LNCaP clone FGC (cell line): ENCODE data around the gene TREX2.

ENCODE experiments used
- DNase-seq: peaks from one replicate; pipeline ENCODE4 v3.0.0-alpha.2; 2011; ENCODE audit warnings: low read depth
- H3K4me3 ChIP-seq: 2 replicates; pipeline ENCODE4 v1.5.1; 2011; ENCODE audit warnings: mild to moderate bottlenecking, low read depth, low read length, control low read depth
- TF ChIP-seq, protein P1 (sequence below): IDR thresholded peaks from 2 replicates; pipeline ENCODE4 v1.5.1; 2012; ENCODE audit warnings: mild to moderate bottlenecking; ENCODE audit not compliant: control insufficient read depth, insufficient read depth; ENCODE audit errors: extremely low read depth

The TREX2 gene

DNA sequence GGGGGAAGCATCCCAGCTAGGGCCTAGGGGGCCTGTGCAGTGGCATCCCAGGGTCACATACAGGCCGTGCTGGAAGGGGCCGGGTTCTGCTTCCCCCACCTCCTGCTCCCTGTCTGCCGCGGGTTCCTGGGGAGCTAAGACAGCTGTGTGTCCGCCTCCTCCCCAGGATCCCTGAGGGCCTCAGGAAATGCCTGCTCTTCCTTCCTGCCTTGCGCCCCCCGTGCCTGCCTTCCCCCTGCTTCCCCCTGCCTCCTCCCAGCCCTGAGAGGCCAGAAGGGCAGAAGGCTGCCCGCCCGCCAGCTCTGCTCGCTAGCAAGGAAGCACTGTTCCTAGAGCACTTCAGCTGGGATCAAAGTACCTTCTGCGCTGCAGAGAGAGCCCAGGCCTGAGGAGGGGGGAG is 46.1 kb upstream of the TREX2 start:
- TF ChIP-seq, protein P1, sequence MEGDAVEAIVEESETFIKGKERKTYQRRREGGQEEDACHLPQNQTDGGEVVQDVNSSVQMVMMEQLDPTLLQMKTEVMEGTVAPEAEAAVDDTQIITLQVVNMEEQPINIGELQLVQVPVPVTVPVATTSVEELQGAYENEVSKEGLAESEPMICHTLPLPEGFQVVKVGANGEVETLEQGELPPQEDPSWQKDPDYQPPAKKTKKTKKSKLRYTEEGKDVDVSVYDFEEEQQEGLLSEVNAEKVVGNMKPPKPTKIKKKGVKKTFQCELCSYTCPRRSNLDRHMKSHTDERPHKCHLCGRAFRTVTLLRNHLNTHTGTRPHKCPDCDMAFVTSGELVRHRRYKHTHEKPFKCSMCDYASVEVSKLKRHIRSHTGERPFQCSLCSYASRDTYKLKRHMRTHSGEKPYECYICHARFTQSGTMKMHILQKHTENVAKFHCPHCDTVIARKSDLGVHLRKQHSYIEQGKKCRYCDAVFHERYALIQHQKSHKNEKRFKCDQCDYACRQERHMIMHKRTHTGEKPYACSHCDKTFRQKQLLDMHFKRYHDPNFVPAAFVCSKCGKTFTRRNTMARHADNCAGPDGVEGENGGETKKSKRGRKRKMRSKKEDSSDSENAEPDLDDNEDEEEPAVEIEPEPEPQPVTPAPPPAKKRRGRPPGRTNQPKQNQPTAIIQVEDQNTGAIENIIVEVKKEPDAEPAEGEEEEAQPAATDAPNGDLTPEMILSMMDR: no peak
- H3K4me3 ChIP-seq: no peak overlapping the region
- DNase-seq: no peak

DNA sequence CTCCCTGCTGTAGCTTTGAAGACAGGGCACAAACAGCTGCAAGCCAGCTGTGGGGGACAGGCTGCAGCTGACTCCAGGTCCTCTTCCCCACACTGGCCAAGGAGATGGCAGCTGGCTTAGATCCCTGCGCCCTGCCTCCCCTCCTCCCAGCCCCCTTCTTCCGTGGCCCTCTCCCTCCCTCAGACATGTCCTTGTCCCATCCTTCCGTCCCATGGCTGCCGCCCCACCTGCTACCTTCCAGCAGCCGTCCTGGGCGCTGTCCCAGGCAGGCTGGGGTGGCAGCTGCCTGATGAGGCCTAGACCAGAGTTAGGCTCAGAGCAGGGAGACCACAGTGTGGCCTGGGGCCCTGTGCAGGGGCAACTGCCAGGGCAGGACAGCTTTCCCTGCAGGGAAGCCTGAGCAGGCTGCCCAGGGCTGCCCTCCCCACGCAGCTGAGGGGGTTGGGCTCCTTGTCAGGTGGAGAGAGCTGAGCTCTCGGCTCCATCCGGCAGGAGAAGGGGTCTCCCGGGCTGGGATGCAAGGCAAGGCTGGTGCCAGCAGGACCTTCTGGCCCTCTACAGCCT is 45.6 kb upstream of the TREX2 start:
- H3K4me3 ChIP-seq: no peak overlapping the region
- TF ChIP-seq, protein P1: no peak
- DNase-seq: no peak

DNA sequence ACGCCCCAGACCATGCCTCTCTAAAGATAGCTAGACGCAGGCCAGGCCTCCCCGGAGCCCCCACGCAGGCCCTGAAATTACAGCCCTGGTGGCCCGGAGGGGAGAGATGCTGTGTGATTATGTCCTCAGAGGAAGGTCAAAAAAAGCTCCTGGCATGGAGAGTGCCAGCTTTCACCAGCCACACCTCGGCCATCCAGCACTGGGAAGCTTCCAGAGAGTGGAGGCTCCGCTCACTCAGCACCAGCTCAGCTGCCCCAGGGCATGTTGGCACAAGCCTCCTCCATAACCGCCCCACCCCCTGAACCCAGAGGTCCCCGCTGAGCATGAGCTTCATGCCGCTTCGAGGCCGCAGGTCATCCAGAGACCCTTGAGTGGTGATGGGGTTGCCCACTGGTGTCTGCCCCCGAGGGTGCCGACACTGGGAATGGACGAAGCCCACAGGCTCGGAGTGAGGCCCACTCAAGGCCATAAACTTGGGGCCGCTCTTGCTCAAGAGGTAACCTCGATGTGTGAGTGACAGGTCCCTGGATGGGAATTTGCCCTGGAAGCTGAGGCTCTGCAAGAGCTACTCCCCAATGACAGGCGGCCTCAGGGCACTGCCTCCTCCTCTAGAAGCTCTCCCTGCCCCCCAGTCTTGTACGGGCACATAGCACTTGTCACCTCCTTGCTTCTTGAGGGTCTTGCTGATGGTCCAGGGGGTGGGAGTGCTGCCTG is 44.5 kb upstream of the TREX2 start:
- TF ChIP-seq, protein P1: no peak
- H3K4me3 ChIP-seq: no peak overlapping the region
- no peak for DNase-seq

DNA sequence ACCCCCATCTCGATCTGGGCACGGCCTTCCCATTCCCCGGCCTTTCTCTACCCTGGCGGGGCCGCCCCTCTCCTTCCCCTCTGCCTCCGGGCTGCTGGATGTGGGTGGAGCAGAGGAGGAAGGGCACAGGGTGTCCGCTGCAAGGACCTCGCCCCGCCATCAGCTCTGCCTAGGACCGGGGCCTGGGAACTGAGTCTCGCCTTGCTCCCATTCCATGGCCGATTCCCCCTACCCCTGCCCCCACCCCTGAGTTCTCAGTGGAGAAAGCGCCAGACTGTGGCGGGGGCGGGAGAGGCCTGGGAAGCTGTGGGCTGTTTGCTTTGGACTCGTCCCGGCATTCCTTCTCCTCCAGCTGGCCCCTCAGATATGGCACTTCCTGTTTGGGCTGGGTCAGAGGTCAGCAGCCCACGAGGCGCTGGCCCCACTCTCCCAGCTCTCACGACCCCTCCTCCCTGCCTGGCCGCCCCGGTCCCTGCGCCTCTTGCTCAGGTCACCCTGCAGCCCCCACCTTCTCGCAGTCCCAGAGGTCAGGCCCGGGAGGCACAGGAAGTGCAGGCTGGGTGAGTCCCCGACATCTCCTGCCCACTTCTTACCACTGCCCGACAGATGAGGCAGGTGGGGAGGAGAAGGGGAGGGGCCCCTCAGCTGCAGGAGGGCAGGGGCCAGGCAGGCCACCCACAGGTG is 42.5 kb upstream of the TREX2 start:
- H3K4me3 ChIP-seq: no peak overlapping the region
- TF ChIP-seq, protein P1: no peak
- DNase-seq: no peak

DNA sequence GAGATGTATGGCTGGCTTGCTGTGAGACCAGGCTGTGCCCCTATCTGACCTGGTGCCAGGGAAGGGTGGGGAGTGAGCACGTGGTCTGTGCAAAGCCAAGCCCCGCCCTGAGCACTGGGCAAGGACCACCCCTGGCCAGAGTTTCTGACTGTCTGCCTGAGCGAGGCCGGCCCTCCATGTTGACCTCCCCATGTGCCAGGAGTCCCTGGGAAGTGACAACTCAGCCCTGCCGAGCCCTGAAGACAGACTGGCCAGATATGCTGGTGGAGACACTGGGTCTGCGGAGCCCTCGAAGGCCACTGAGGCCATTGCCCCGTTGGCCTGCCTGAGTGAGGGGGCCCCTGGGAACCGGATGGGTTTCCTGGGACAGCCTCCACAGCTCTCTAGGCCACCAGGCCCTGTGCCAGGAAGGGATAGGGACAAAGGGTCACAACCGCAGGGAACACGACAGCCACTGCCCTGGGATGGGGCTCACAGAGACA is 41.8 kb upstream of the TREX2 start:
- DNase-seq: no peak
- H3K4me3 ChIP-seq: no peak overlapping the region

DNA sequence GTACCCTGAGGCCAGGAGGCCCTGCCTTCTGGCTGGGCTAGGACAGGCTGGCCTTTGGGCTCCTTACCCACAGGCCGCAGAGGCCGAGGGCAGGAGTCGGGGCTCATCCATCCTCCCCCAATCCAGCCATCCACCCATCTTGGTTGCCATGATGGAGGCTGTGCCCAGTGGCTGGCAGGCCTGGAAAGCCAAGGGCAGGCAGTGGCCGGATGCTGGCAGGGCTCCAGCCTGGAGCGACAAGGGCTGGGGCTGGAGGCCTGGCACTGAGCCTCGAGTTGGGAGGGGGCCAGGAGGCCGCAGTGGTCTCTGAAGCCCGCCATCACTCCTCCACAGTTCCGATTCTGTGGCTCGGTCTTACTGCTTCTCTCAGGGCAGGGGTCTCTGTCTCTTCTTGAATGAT is 40.3 kb upstream of the TREX2 start:
- TF ChIP-seq, protein P1: no peak
- no peak for DNase-seq
- no peak overlapping the region for H3K4me3 ChIP-seq

More for the DNA sequence above, 41.8 kb upstream of the TREX2 start:
- TF ChIP-seq, protein P1: no peak
